ENCODE data around the gene PLEKHH1. TPM values are rescaled to one million over a fixed set of nuclear protein-coding genes. Genes with fewer than 3 reads are reported as not detected.

The PLEKHH1 gene
- total and polyA plus RNA-seq, 8 donors: 1.2 to 19.2 (median 15.3) TPM

GRCh38 chr14:67574806-67575205, 41.7 kb downstream of the PLEKHH1 start:
- no peaks in the 10 kb centered on the region for H3K4me1 ChIP-seq
- no peak overlapping the region for H3K4me3 ChIP-seq
- DNase-seq (no peak), ATAC-seq (no peak)
- no peaks in the 10 kb centered on the region for H3K9me3 ChIP-seq
- H3K27ac ChIP-seq: no peak overlapping the region
- TF ChIP-seq CTCF (IDR thresholded peaks at IDR 0.05): no peak
- no peaks in the 10 kb centered on the region for H3K36me3 ChIP-seq
- no peaks in the 10 kb centered on the region for H3K27me3 ChIP-seq
- intact Hi-C loops (cut with DNase I): loop anchor here in 1 of 2 donors (5.0 kb wide), 1 partner anchor 148 kb away; no protein-coding TSS in a partner anchor

GRCh38 chr14:67575684-67576083, 42.6 kb downstream of the PLEKHH1 start:
- no peaks in the 10 kb centered on the region for H3K9me3 ChIP-seq
- DNase-seq (no peak), ATAC-seq (no peak)
- no peak for TF ChIP-seq CTCF (IDR thresholded peaks at IDR 0.05)
- no peak overlapping the region for H3K4me3 ChIP-seq
- H3K27me3 ChIP-seq: no peaks in the 10 kb centered on the region
- H3K27ac ChIP-seq: no peak overlapping the region
- H3K36me3 ChIP-seq: no peaks in the 10 kb centered on the region
- H3K4me1 ChIP-seq: no peaks in the 10 kb centered on the region
- intact Hi-C loops (cut with DNase I): no loop called here

- H3K9me3 ChIP-seq: no peaks in the 10 kb centered on the region
- no peak for TF ChIP-seq CTCF (IDR thresholded peaks at IDR 0.05)
- ATAC-seq (no peak), DNase-seq (no peak)
- no peaks in the 10 kb centered on the region for H3K36me3 ChIP-seq
- no peak overlapping the region for H3K4me3 ChIP-seq
- no peak overlapping the region for H3K27ac ChIP-seq
- H3K27me3 ChIP-seq: no peaks in the 10 kb centered on the region
- no peaks in the 10 kb centered on the region for H3K4me1 ChIP-seq
- intact Hi-C loops (cut with DNase I): no loop called here
Observed at GRCh38 chr14:67576216-67576955, 43.3 kb downstream of the PLEKHH1 start.

- intact Hi-C loops (cut with DNase I): no loop called here
Observed at GRCh38 chr14:67577181-67577808, 44.2 kb downstream of the PLEKHH1 start.

More at GRCh38 chr14:67577181-67577808, 44.2 kb downstream of the PLEKHH1 start:
- no peak for TF ChIP-seq CTCF (IDR thresholded peaks at IDR 0.05)
- H3K9me3 ChIP-seq: no peaks in the 10 kb centered on the region
- no peak overlapping the region for H3K4me3 ChIP-seq
- ATAC-seq (no peak), DNase-seq (no peak)
- H3K36me3 ChIP-seq: no peaks in the 10 kb centered on the region
- no peaks in the 10 kb centered on the region for H3K27me3 ChIP-seq
- H3K27ac ChIP-seq: no peak overlapping the region
- no peaks in the 10 kb centered on the region for H3K4me1 ChIP-seq
